K562 (cell line): ENCODE data around the gene CLHC1. TPM values are rescaled to one million over a fixed set of nuclear protein-coding genes. Genes with fewer than 3 reads are reported as not detected.

Source experiments
- ATAC-seq: fragments of 200-7000 bp; cut with Tn5 transposase; 3 replicates; pipeline ENCODE4 v1.9.1; 2020; ENCODE audit warnings: moderate library complexity
- BruUV-seq: library from RNA; stranded (reverse); fragments of 400-500 nt; replicated peaks from 2 replicates; lab custom pipeline; 2021; lab: Mats Ljungman, UMichigan
- CTCF ChIA-PET: fragments of 300-600 bp; formaldehyde crosslinking; extraction: SDS; loops from one replicate; lab custom pipeline; 2021; ENCODE audit warnings: low intra/inter-chr PET ratio; lab: Yijun Ruan, JAX
- POLR2A ChIA-PET: fragments of 300-600, 350-650 bp; sonication (Branson Sonifier 250); formaldehyde crosslinking; extraction: SDS; loops from one replicate; lab custom pipeline; 2021; ENCODE audit warnings: antibody characterized with exemption, inconsistent platforms; lab: Yijun Ruan, JAX
- DNase-seq, 4 experiments: peaks; one replicate each; pipeline versions ENCODE4 v3.0.0 to v3.0.0-alpha.2; 2011 to 2018; ENCODE audit warnings: low spot score in 3 of 4, mixed read lengths in 3 of 4; ENCODE audit errors: extremely low read depth in 1 of 4
- FAIRE-seq: peaks from 2 replicates; lab custom pipeline; 2011; peaks lifted over from hg19 to GRCh38; lab: Jason Lieb, UNC
- H2AFZ ChIP-seq: 2 replicates; pipeline ENCODE4 v1.6.0; 2011; ENCODE audit warnings: low read depth, low read length, control low read depth, inconsistent platforms
- H3K27ac ChIP-seq: fragments of 200-600 bp; 3 replicates; pipeline ENCODE4 v1.8.0; 2011; ENCODE audit warnings: low read depth, mild to moderate bottlenecking, control low read depth, inconsistent platforms, low read length, moderate library complexity, mixed read lengths; ENCODE audit errors: extremely low read depth
- H3K27me3 ChIP-seq, 2 experiments: fragments of 300-600 bp in 1 of 2; 2 replicates in 1 of 2; 3 replicates in 1 of 2; pipeline versions ENCODE4 v1.6.0 to v1.8.0; 2011; ENCODE audit warnings: inconsistent platforms in 2 of 2, low read length in 2 of 2, mild to moderate bottlenecking in 1 of 2, mixed read lengths in 1 of 2, moderate library complexity in 1 of 2; ENCODE audit not compliant: control insufficient read depth in 2 of 2, insufficient read depth in 2 of 2
- H3K36me3 ChIP-seq: fragments of 300-600 bp; 3 replicates; pipeline ENCODE4 v1.8.0; 2011; ENCODE audit warnings: mild to moderate bottlenecking, low read length, inconsistent platforms; ENCODE audit not compliant: control insufficient read depth, insufficient read depth
- H3K4me1 ChIP-seq, 2 experiments: fragments of 200-600 bp in 1 of 2; replicated peaks in 1 of 2; 2 replicates in 1 of 2; 3 replicates in 1 of 2; pipeline versions ENCODE4 v1.5.1 to v1.8.0; 2011; ENCODE audit warnings: inconsistent platforms in 2 of 2, low read length in 2 of 2, mild to moderate bottlenecking in 1 of 2, mixed read lengths in 1 of 2, moderate library complexity in 1 of 2; ENCODE audit not compliant: control insufficient read depth in 2 of 2, insufficient read depth in 2 of 2
- H3K4me2 ChIP-seq: 2 replicates; pipeline ENCODE4 v1.6.1; 2011; ENCODE audit warnings: low read length, control low read depth, inconsistent platforms, mixed read lengths; ENCODE audit not compliant: insufficient read depth
- H3K4me3 ChIP-seq: fragments of 200-600 bp; sonication (generic), shearing (Covaris generic); 2 replicates; pipeline ENCODE4 v1.5.1; 2016; ENCODE audit warnings: control low read depth, inconsistent platforms
- H3K79me2 ChIP-seq: fragments of 200-600 bp; 3 replicates; pipeline ENCODE4 v1.8.0; 2011; ENCODE audit warnings: low read length, inconsistent platforms; ENCODE audit not compliant: control insufficient read depth, insufficient read depth
- H3K9ac ChIP-seq, 2 experiments: 2 replicates each; pipeline versions ENCODE4 v1.6.0 to v1.6.1; 2011; ENCODE audit warnings: low read depth in 2 of 2, low read length in 2 of 2, control low read depth in 1 of 2, inconsistent platforms in 1 of 2, mild to moderate bottlenecking in 1 of 2, mixed read lengths in 1 of 2; ENCODE audit not compliant: insufficient read depth in 1 of 2
- H3K9me1 ChIP-seq: one replicate; pipeline ENCODE4 v1.6.0; 2011; ENCODE audit warnings: inconsistent platforms, mild to moderate bottlenecking, low read length, moderate library complexity; ENCODE audit not compliant: control insufficient read depth, insufficient read depth
- H3K9me3 ChIP-seq: replicated peaks from 2 replicates; pipeline ENCODE4 v1.5.1; 2011; ENCODE audit warnings: low read depth, low read length, inconsistent platforms; ENCODE audit not compliant: control insufficient read depth, insufficient read depth
- H4K20me1 ChIP-seq: replicated peaks from 2 replicates; pipeline ENCODE4 v1.6.1; 2011; ENCODE audit warnings: low read length, inconsistent platforms, mixed read lengths; ENCODE audit not compliant: control insufficient read depth, insufficient read depth
- CREB5 ChIP-seq: fragments of 250-450 bp; sonication (Bioruptor Pico); IDR thresholded peaks from 2 replicates; pipeline ENCODE4 v1.5.0; 2020; ENCODE audit warnings: mild to moderate bottlenecking
- ELK1 ChIP-seq: sonication (generic); formaldehyde crosslinking; IDR thresholded peaks from 2 replicates; pipeline ENCODE4 v1.8.1; 2022; ENCODE audit warnings: missing genetic modification reagents
- HDGF ChIP-seq: fragments of 450-650 bp; IDR thresholded peaks from 2 replicates; pipeline ENCODE4 v1.6.1; 2016
- SOX6 ChIP-seq: fragments of 450-650 bp; IDR thresholded peaks from 2 replicates; pipeline ENCODE4 v1.6.1; 2014; ENCODE audit warnings: mild to moderate bottlenecking
- ZZZ3 ChIP-seq: fragments of 450-650 bp; IDR thresholded peaks from 2 replicates; pipeline ENCODE4 v1.6.1; 2016; ENCODE audit warnings: antibody characterized with exemption, mild to moderate bottlenecking, moderate library complexity
- WGBS: fragments of 100-300 bp; shearing (Covaris generic); methylation state at CpG from one replicate; pipeline ENCODE4 v1.1.6; 2016; ENCODE audit warnings: low coverage, mixed read lengths; ENCODE audit not compliant: insufficient coverage; ENCODE audit errors: missing lambda C conversion rate; 5-methylcytosine and 5-hydroxymethylcytosine counted together
- in situ Hi-C: fragments of 300-500 bp; cut with MboI; formaldehyde crosslinking; loops from 4 replicates; pipeline ENCODE4 v1.15.0; 2018; ENCODE audit warnings: inconsistent platforms, mixed read lengths
- intact Hi-C: fragments of 100-400 bp; cut with micrococcal nuclease; formaldehyde crosslinking; loops from 2 replicates; pipeline ENCODE4 v1.14.2; 2022
- polyA plus RNA-seq, 8 experiments: library from polyadenylated mRNA; depleted of rRNA in 4 of 8; stranded (reverse) in 5 of 8; unstranded in 3 of 8; fragments of >200 nt; fragmentation: Nextera tagmentation in 2 of 8; fragmentation: Illumina TruSeq in 1 of 8; extraction: Ambion mirVana in 2 of 8; extraction: Trizol in 1 of 8; gene quantifications; 2 replicates each; pipeline versions ENCODE4 v1.2.1 to v1.2.3, GENCODE V29; 2011 to 2014; ENCODE audit warnings: inconsistent platforms in 1 of 8, missing spikeins in 1 of 8
- total RNA-seq, 7 experiments: library from RNA; depleted of rRNA in 6 of 7; stranded (reverse); fragments of >200 nt in 6 of 7; fragmentation: Illumina TruSeq in 2 of 7; extraction: Trizol in 2 of 7; gene quantifications; 2 replicates each; pipeline versions ENCODE4 v1.2.1 to v1.2.3, GENCODE V29; 2011 to 2021; ENCODE audit warnings: low replicate concordance in 1 of 7

Gene CLHC1
- total and polyA plus RNA-seq, 9 of the 15 experiments (the other 6 are each of a cell fraction or from before 2014, with no cell fraction given): 3.7 to 14.3 (median 8.6) TPM

DNA sequence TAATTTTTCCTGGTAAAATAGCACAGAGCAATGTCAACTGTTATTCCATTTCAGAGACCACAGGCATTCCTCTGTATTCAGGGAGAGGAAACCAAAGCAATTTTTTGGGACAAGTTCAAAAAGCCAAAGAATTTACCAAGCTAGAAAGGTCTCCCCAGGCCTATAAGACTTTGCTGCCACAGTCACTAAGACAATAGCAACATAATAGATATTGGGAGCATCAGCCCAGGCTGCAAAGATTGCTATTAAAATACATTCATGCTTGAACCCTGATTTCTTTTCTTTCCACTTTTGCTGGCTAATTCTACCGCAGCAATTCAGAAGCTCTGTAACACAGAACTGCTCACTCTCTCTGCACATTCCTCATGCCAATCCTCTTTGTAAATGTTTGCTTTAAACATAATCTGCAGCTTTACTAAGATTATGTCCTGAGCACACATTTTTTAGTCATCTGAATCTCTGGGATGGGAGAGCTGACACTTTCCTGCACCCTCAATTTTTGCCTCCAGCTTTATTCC, 76.3 kb downstream of the CLHC1 start:
- BruUV-seq: no TSS peak

More for the DNA sequence above, 76.3 kb downstream of the CLHC1 start:
- Histone ChIP-seq H3K9me3 (no peaks in the 10 kb centered on the region), H3K4me1 (peaks cover 18 to 34% of the 10 kb centered on the region in 2 experiments), H3K9me1 (no peaks in the 10 kb centered on the region), H3K4me2 (no peak overlapping the region), H3K79me2 (no peaks in the 10 kb centered on the region), H3K4me3 (no peak overlapping the region), H3K36me3 (no peaks in the 10 kb centered on the region), H2AFZ (no peak overlapping the region; the same call in 1 of the 2 replicates), H3K27ac (no peak overlapping the region), H3K27me3 (no peaks in the 10 kb centered on the region), H3K9ac (no peak overlapping the region), H4K20me1 (no peaks in the 10 kb centered on the region)
- TF ChIP-seq CREB5: no peak
- no peak for TF ChIP-seq SOX6
- no peak for TF ChIP-seq HDGF
- no peak for TF ChIP-seq ELK1 (CRISPR knock-in tag)
- no peak for TF ChIP-seq ZZZ3
- ChIA-PET POLR2A (interaction anchor here (0.6 to 2.4 kb wide), 4 partner anchors 11 to 110 kb away, joined by 3 to 8 read pairs (median 3); no protein-coding TSS in a partner anchor), CTCF (no interaction called here)
- DNase-seq: no peak
- in situ Hi-C loops (no loop called here), intact Hi-C loops (no loop called here)
- 55% methylated on average over 1 of the region's 1 CpG for WGBS
- ATAC-seq: no peak
- FAIRE-seq: no peak
